B cell (primary cell): ENCODE data around the gene DGCR8.

ENCODE experiments used
- EZH2 ChIP-seq: IDR thresholded peaks from 2 replicates; pipeline ENCODE4 v1.6.1; 2012; ENCODE audit warnings: borderline replicate concordance, low read depth, mild to moderate bottlenecking, moderate library complexity, low read length; ENCODE audit not compliant: insufficient read depth, poor library complexity, severe bottlenecking
- TF ChIP-seq, protein P1 (sequence below): fragments of 200-600 bp; IDR thresholded peaks from one replicate; pipeline ENCODE4 v1.8.0; 2022; ENCODE audit warnings: antibody characterized with exemption, mild to moderate bottlenecking

DNA sequence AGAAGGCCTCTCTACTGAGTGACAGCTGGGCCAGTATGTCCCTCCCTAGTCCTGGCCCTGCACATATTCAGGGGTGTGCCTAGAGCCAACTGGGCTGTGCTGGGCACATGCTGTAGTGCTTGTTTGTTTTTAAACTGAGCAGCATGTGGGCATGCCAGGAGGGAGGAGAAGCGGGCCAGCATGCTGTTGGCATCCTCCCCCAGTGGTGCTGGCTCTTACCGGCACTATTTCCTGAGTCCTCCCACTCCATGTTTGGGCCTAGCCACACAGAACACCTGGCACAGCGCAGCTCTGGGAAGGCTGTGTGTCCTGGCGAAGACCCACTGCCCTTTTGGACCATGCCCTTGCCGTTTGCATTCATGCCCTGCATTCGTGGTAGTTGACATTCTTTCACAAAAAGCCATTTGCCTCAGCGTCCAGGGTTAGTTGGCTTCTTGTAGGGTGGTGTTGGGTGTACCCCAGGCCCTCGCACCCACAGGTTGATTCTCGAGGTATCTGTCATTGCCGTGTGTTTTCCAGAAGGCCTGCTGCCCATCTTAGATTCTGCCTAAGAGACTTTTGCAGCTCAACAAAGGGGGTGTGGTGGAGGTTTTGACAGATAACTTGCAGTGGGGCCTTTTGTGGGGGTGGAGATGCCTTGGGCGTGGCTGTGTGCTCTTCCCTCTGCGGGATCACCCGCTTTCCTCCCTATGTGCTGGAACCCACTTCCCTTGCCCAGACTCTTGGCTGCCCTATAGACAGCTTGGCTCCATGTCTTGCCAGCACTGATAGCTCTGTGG, 13.6 kb downstream of the DGCR8 start:
- TF ChIP-seq, protein P1, sequence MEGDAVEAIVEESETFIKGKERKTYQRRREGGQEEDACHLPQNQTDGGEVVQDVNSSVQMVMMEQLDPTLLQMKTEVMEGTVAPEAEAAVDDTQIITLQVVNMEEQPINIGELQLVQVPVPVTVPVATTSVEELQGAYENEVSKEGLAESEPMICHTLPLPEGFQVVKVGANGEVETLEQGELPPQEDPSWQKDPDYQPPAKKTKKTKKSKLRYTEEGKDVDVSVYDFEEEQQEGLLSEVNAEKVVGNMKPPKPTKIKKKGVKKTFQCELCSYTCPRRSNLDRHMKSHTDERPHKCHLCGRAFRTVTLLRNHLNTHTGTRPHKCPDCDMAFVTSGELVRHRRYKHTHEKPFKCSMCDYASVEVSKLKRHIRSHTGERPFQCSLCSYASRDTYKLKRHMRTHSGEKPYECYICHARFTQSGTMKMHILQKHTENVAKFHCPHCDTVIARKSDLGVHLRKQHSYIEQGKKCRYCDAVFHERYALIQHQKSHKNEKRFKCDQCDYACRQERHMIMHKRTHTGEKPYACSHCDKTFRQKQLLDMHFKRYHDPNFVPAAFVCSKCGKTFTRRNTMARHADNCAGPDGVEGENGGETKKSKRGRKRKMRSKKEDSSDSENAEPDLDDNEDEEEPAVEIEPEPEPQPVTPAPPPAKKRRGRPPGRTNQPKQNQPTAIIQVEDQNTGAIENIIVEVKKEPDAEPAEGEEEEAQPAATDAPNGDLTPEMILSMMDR = no peak
- TF ChIP-seq EZH2 = no peak
